Epidermal melanocyte (primary cell): Measurements from ENCODE around the gene NUMBL.

Experiments
- DNase-seq: peaks from one replicate; pipeline ENCODE4 v3.0.0; 2011; ENCODE audit warnings: low spot score; ENCODE audit not compliant: insufficient read length

The NUMBL gene

GRCh38 chr19:40632311-40633036 lies 58.0 kb downstream of the NUMBL start:
- DNase-seq: no peak

- peak; percentile 11 for DNase-seq
These were observed 59.8 kb downstream of the NUMBL start for GRCh38 chr19:40630571-40631160.

- no peak for DNase-seq
These were observed 61.1 kb downstream of the NUMBL start for GRCh38 chr19:40629346-40629745.

- peak; percentile 8 for DNase-seq
These were observed 62.8 kb downstream of the NUMBL start for GRCh38 chr19:40627486-40628279.

- peak; percentile 7 for DNase-seq
These were observed 63.5 kb downstream of the NUMBL start for GRCh38 chr19:40626918-40627317.

GRCh38 chr19:40625406-40626120 lies 64.9 kb downstream of the NUMBL start:
- peak; percentile 10 for DNase-seq

GRCh38 chr19:40624369-40625153 lies 65.9 kb downstream of the NUMBL start:
- peak; percentile 1 for DNase-seq

GRCh38 chr19:40623403-40624251 lies 66.8 kb downstream of the NUMBL start:
- DNase-seq: peak; percentile 13

- peak; percentile 9 for DNase-seq
These were observed 67.7 kb downstream of the NUMBL start for GRCh38 chr19:40622773-40623075.

- peak; percentile 15 for DNase-seq
These were observed 68.3 kb downstream of the NUMBL start for GRCh38 chr19:40621966-40622772.

- DNase-seq: peak; percentile 8
These were observed 69.2 kb downstream of the NUMBL start for GRCh38 chr19:40621283-40621682.

GRCh38 chr19:40620161-40620485 lies 70.3 kb downstream of the NUMBL start:
- no peak for DNase-seq

GRCh38 chr19:40619333-40620160 lies 70.9 kb downstream of the NUMBL start:
- peak; percentile 13 for DNase-seq

GRCh38 chr19:40617961-40618360 lies 72.5 kb downstream of the NUMBL start:
- no peak for DNase-seq

- no peak for DNase-seq
These were observed 73.5 kb downstream of the NUMBL start for GRCh38 chr19:40616941-40617340.

GRCh38 chr19:40616178-40616577 lies 74.3 kb downstream of the NUMBL start:
- no peak for DNase-seq
